Brain microvascular endothelial cell (primary cell): Measurements from ENCODE around the gene MRPS16.

Experiments used
- DNase-seq: peaks from one replicate; pipeline ENCODE4 v3.0.0-alpha.2; 2020
- H3K27ac ChIP-seq: fragments of 250-450 bp; sonication (Bioruptor Pico); 2 replicates; pipeline ENCODE4 v1.5.1; 2020; ENCODE audit warnings: mild to moderate bottlenecking, moderate library complexity
- H3K27me3 ChIP-seq: fragments of 250-450 bp; sonication (Bioruptor Pico); replicated peaks from 2 replicates; pipeline ENCODE4 v1.5.1; 2020; ENCODE audit warnings: mild to moderate bottlenecking
- H3K36me3 ChIP-seq: fragments of 250-450 bp; sonication (Bioruptor Pico); replicated peaks from 2 replicates; pipeline ENCODE4 v1.5.1; 2020; ENCODE audit warnings: mild to moderate bottlenecking
- H3K4me3 ChIP-seq: 2 replicates; pipeline ENCODE4 v1.5.1; 2011; ENCODE audit warnings: low read depth, mild to moderate bottlenecking, control low read depth, low read length, moderate library complexity
- in situ Hi-C: cut with HindIII; loops from 2 replicates; pipeline ENCODE4 v1.10.0; 2017; ENCODE audit warnings: low sequenced_read_pairs, low pct_ligation_motif_present
- TF ChIP-seq, protein P1 (sequence below): IDR thresholded peaks from 2 replicates; pipeline ENCODE4 v1.5.1; 2011; ENCODE audit warnings: low read depth, mild to moderate bottlenecking, moderate library complexity, low read length, control low read depth, inconsistent platforms; ENCODE audit errors: missing control alignments

Gene MRPS16

DNA sequence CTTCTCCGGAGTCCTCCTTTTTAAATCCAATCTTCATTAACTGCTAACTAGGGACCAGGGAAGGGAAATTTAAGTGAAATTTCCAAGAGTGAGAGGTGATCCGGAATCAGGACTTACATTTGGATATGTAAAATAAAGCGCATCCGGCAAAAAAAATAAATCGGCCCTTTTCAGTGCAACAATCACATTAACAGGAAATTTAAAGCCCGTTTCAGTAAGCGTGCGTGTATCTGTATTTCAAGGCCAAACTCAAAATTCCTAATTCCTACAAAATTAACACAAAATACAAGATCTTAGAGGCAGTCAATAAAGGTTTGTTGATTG lies 6.2 kb downstream of the MRPS16 start:
- in situ Hi-C loops, result no loop called here
- TF ChIP-seq, protein P1, sequence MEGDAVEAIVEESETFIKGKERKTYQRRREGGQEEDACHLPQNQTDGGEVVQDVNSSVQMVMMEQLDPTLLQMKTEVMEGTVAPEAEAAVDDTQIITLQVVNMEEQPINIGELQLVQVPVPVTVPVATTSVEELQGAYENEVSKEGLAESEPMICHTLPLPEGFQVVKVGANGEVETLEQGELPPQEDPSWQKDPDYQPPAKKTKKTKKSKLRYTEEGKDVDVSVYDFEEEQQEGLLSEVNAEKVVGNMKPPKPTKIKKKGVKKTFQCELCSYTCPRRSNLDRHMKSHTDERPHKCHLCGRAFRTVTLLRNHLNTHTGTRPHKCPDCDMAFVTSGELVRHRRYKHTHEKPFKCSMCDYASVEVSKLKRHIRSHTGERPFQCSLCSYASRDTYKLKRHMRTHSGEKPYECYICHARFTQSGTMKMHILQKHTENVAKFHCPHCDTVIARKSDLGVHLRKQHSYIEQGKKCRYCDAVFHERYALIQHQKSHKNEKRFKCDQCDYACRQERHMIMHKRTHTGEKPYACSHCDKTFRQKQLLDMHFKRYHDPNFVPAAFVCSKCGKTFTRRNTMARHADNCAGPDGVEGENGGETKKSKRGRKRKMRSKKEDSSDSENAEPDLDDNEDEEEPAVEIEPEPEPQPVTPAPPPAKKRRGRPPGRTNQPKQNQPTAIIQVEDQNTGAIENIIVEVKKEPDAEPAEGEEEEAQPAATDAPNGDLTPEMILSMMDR, result no peak
- peaks cover 15% of the 10 kb centered on the region for H3K36me3 ChIP-seq

DNA sequence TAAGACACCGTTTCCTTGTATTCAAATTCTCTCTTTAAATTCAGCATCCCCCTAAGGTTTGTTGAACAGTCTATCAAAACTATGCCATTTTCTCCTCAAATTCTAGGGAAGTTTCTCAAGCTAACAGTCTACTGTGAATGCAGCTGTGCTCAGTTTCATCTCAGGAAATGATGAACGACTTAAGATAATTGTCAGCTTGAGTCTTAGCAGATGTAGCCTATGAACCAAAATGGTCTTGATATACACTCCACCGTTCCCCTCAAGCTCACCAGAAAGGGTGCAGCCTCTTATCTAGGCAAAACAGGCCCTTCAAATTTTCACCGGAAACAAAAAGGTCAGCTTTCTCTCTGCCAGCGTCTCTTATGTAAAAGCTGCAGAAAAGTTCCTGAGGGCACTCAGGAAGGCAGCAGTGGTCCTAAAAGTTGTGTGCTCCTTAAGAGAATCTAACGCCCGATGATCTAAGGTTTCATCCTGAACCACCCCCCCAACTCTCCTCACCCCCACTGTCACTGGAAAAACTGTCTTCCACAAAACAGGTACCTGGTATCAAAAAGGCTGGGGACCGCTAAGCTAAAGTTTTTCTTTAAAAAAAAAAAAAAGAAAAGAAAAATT lies 7.5 kb downstream of the MRPS16 start:
- Histone ChIP-seq H3K27me3 (no peaks in the 10 kb centered on the region), H3K27ac (no peak overlapping the region), H3K36me3 (peaks cover 22% of the 10 kb centered on the region), H3K4me3 (peak overlapping the region; percentile 84)
- TF ChIP-seq, protein P1, result no peak
- no peak for DNase-seq
- in situ Hi-C loops, result no loop called here

More for the DNA sequence above, 6.2 kb downstream of the MRPS16 start:
- Histone ChIP-seq H3K4me3 (peak overlapping the region; percentile 84), H3K27me3 (no peaks in the 10 kb centered on the region), H3K27ac (peak overlapping the region; percentile 73)
- DNase-seq, result no peak

DNA sequence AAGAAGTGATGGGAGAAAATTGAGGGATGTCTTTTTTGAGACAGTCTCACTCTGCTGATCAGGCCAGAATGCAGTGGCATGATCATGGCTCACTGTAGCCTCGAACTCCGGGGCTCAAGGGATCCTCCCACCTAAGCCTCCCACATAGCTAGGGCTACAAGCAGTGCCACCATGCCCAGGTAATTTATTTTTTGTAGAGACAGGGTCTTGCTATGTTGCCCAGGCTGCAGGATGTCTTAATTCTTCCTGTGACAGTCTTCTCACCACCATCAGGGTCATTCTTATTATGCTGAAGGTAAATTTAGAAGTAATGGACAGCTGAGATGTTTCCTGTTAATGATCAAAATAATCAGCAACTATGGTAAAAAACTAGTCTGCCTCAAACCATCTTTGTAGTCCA lies 12.5 kb downstream of the MRPS16 start:
- H3K27me3 ChIP-seq, result no peaks in the 10 kb centered on the region
- H3K36me3 ChIP-seq, result peaks cover 28% of the 10 kb centered on the region
- in situ Hi-C loops, result no loop called here
- TF ChIP-seq, protein P1, result no peak
- no peak for DNase-seq
- H3K27ac ChIP-seq, result no peak overlapping the region
- H3K4me3 ChIP-seq, result no peak overlapping the region

DNA sequence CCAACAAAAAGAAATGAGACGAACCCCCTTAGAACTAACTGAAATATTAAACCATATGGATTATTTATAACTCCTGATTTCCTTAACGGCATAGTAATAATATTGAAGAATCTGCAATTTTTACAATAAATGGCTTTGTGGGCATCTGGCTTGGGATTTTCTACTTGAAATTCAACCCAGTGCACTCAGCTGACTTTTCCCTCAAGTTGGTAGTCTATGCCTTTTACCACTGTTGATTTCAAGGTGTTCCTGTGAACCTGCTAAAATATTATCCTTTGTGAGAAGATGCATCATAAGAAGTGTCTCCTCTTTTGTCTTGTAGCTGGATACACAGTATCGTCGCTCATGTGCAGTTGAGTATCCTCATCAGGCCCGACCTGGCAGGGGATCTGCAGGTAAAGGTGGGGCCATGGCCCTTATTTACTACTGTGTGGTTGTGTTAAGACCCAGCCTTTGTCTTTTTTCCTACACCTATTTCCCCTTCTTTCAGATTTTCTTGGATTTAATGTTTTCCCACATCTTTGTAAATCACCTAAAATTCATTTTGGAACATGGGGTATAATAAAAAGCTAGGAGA lies 13.4 kb downstream of the MRPS16 start:
- DNase-seq, result no peak
- in situ Hi-C loops, result no loop called here
- Histone ChIP-seq H3K36me3 (peaks cover 26% of the 10 kb centered on the region), H3K27ac (no peak overlapping the region), H3K27me3 (no peaks in the 10 kb centered on the region), H3K4me3 (no peak overlapping the region)
- TF ChIP-seq, protein P1, result no peak

DNA sequence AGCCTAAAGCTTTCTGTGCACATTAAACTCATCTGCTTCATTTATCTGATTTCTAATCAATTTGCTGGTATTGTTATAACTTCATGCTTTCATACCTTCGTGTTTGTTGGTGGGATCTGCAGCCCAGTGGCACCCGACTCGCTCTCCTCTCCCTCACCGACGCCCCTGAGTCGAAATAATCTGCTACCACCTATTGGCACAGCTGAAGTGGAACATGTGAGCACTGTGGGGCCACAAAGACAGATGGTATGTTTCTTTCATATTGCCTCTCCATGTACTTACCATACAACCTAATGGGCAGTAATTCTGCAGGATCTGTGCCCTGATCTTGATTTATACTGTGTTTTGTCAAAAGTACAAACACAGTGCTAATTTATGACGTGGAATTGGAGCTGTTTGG lies 17.7 kb downstream of the MRPS16 start:
- Histone ChIP-seq H3K27ac (no peak overlapping the region), H3K27me3 (no peaks in the 10 kb centered on the region), H3K4me3 (no peak overlapping the region), H3K36me3 (peaks cover 8% of the 10 kb centered on the region)
- TF ChIP-seq, protein P1, result no peak
- no peak for DNase-seq
- in situ Hi-C loops, result no loop called here

DNA sequence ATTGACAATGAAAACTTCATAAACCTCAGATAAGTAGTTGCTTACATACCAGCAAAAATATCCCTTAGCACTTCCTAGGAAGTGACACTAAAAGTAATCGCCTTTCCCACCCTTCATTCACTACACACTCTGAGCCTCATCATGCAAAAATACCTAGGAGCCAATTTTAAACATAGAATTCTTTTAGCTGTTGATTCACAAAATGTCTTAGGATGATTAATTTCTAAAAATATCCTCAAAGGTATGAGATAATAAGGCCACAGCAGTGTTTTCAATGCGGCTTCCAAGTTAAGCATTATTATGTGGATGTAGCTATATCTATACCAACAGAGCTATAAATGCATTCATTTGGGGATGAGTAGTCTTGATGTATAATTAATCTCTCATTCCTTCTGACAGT lies 18.6 kb downstream of the MRPS16 start:
- TF ChIP-seq, protein P1, result no peak
- Histone ChIP-seq H3K27ac (no peak overlapping the region), H3K27me3 (no peaks in the 10 kb centered on the region), H3K36me3 (peaks cover 5% of the 10 kb centered on the region), H3K4me3 (no peak overlapping the region)
- DNase-seq, result no peak
- in situ Hi-C loops, result no loop called here
